A549 (cell line): ENCODE measurements around the gene RHAG.

Experiments
- CBX2 ChIP-seq: fragments of 200-600 bp; sonication (generic); IDR thresholded peaks from 2 replicates; pipeline ENCODE4 v1.6.1; 2016; ENCODE audit warnings: low read depth, mild to moderate bottlenecking, borderline replicate concordance
- CEBPB ChIP-seq, 2 experiments: fragments of >200 bp in 1 of 2; sonication (Bioruptor Twin) in 1 of 2; formaldehyde crosslinking in 1 of 2; IDR thresholded peaks; 2 replicates each; pipeline ENCODE4 v1.6.1; 2012 to 2016
- CTCF ChIP-seq: fragments of >200 bp; sonication (Bioruptor Twin); formaldehyde crosslinking; IDR thresholded peaks from 3 replicates; pipeline ENCODE4 v1.5.1; 2016
- ELK1 ChIP-seq: fragments of 150-350 bp; IDR thresholded peaks from 2 replicates; pipeline ENCODE4 v1.6.1; 2014; ENCODE audit warnings: low read depth, mild to moderate bottlenecking, low read length
- FOSL2 ChIP-seq, 2 experiments: fragments of 450-650 bp in 1 of 2; fragments of >200 bp in 1 of 2; sonication (Bioruptor Twin) in 1 of 2; formaldehyde crosslinking; IDR thresholded peaks; 2 replicates each; pipeline versions ENCODE4 v1.5.0 to v1.6.1; 2016 to 2020; ENCODE audit warnings: mild to moderate bottlenecking in 1 of 2, moderate library complexity in 1 of 2
- HOXB5 ChIP-seq: fragments of 250-450 bp; sonication (Bioruptor Pico); IDR thresholded peaks from 2 replicates; pipeline ENCODE4 v1.5.0; 2020; ENCODE audit warnings: mild to moderate bottlenecking, moderate library complexity
- JUN ChIP-seq, 2 experiments: fragments of >200 bp; sonication (Bioruptor Twin); formaldehyde crosslinking; IDR thresholded peaks; 2 replicates in 1 of 2; 3 replicates in 1 of 2; pipeline ENCODE4 v1.6.1; 2016 to 2017
- MAX ChIP-seq: IDR thresholded peaks from 2 replicates; pipeline ENCODE4 v1.6.1; 2012
- POLR2A ChIP-seq: IDR thresholded peaks from 2 replicates; pipeline ENCODE4 v1.6.1; 2012; ENCODE audit warnings: mild to moderate bottlenecking, low read length
- RARB ChIP-seq: fragments of 250-450 bp; sonication (Bioruptor Pico); IDR thresholded peaks from 2 replicates; pipeline ENCODE4 v1.8.0; 2021; ENCODE audit warnings: mild to moderate bottlenecking, moderate library complexity

GRCh38 chr6:49649988-49650387 lies 13.3 kb upstream of the RHAG start:
- TF ChIP-seq ELK1 (no peak), HOXB5 (no peak), CTCF (no peak), FOSL2 (IDR thresholded peaks at IDR 0.05) (no peak), FOSL2 (CRISPR knock-in tag; IDR thresholded peaks at IDR 0.05) (no peak), RARB (CRISPR knock-in tag) (no peak), CEBPB (IDR thresholded peaks at IDR 0.05) (no peak), CBX2 (no peak), POLR2A (no peak), MAX (no peak), JUN (IDR thresholded peaks at IDR 0.05) (no peak)
